Keratinocyte (primary cell): ENCODE data around the gene NBEAL2. TPM values are rescaled to one million over a fixed set of nuclear protein-coding genes. Genes with fewer than 3 reads are reported as not detected.

Experiments used
- DNase-seq: peaks from one replicate; pipeline ENCODE4 v3.0.0-alpha.2; 2011; ENCODE audit warnings: low read depth, missing footprints, low spot score
- FAIRE-seq: peaks from 2 replicates; lab custom pipeline; 2011; peaks lifted over from hg19 to GRCh38; lab: Jason Lieb, UNC
- H2AFZ ChIP-seq: 2 replicates; pipeline ENCODE4 v1.6.0; 2012; ENCODE audit warnings: low read length, control low read depth, inconsistent platforms; ENCODE audit not compliant: control insufficient read depth
- H3K27ac ChIP-seq: 2 replicates; pipeline ENCODE4 v1.5.1; 2011; ENCODE audit warnings: low read length; ENCODE audit not compliant: control insufficient read depth, insufficient read depth
- H3K27me3 ChIP-seq: 3 replicates; pipeline ENCODE4 v1.6.0; 2011; ENCODE audit warnings: low read length; ENCODE audit not compliant: control insufficient read depth, insufficient read depth; ENCODE audit errors: extremely low read depth
- H3K36me3 ChIP-seq, 2 experiments: 2 replicates in 1 of 2; 3 replicates in 1 of 2; pipeline ENCODE4 v1.5.1; 2011; ENCODE audit warnings: low read length in 2 of 2, mild to moderate bottlenecking in 1 of 2; ENCODE audit not compliant: control insufficient read depth in 2 of 2, insufficient read depth in 2 of 2; ENCODE audit errors: extremely low read depth in 1 of 2
- H3K4me1 ChIP-seq: 3 replicates; pipeline ENCODE4 v1.5.1; 2011; ENCODE audit warnings: low read length; ENCODE audit not compliant: control insufficient read depth, insufficient read depth; ENCODE audit errors: extremely low read depth
- H3K4me2 ChIP-seq: 3 replicates; pipeline ENCODE4 v1.6.0; 2011; ENCODE audit warnings: low read depth, low read length; ENCODE audit not compliant: control insufficient read depth, insufficient read depth; ENCODE audit errors: extremely low read depth
- H3K4me3 ChIP-seq, 3 experiments: fragments of 200-600 bp in 1 of 3; sonication (generic) in 1 of 3; 2 replicates in 2 of 3; 3 replicates in 1 of 3; pipeline ENCODE4 v1.5.1; 2011 to 2016; ENCODE audit warnings: low read length in 3 of 3, mild to moderate bottlenecking in 3 of 3, control low read depth in 2 of 3, inconsistent platforms in 1 of 3, low read depth in 1 of 3, mixed read lengths in 1 of 3, mixed run types in 1 of 3, moderate library complexity in 1 of 3; ENCODE audit not compliant: control insufficient read depth in 2 of 3, insufficient read depth in 2 of 3; ENCODE audit errors: extremely low read depth in 1 of 3
- H3K79me2 ChIP-seq: 2 replicates; pipeline ENCODE4 v1.6.0; 2012; ENCODE audit warnings: low read length; ENCODE audit not compliant: control insufficient read depth, insufficient read depth
- H3K9ac ChIP-seq: 3 replicates; pipeline ENCODE4 v1.6.0; 2011; ENCODE audit warnings: low read length; ENCODE audit not compliant: control insufficient read depth, insufficient read depth; ENCODE audit errors: extremely low read depth
- H3K9me1 ChIP-seq: 3 replicates; pipeline ENCODE4 v1.6.0; 2011; ENCODE audit warnings: low read length; ENCODE audit not compliant: control insufficient read depth, insufficient read depth; ENCODE audit errors: extremely low read depth
- H3K9me3 ChIP-seq: 2 replicates; pipeline ENCODE4 v1.5.1; 2012; ENCODE audit warnings: low read depth, low read length; ENCODE audit not compliant: control insufficient read depth
- H4K20me1 ChIP-seq: 3 replicates; pipeline ENCODE4 v1.6.0; 2011; ENCODE audit warnings: low read length; ENCODE audit not compliant: control insufficient read depth, insufficient read depth; ENCODE audit errors: extremely low read depth
- CTCF ChIP-seq, 3 experiments: IDR thresholded peaks in 1 of 3; conservative IDR thresholded peaks in 1 of 3; optimal IDR thresholded peaks in 1 of 3; 2 replicates in 2 of 3; 3 replicates in 1 of 3; pipeline versions ENCODE3 to v1.5.1; 2011; ENCODE audit warnings: low read length in 3 of 3, mild to moderate bottlenecking in 3 of 3, moderate library complexity in 2 of 3, control low read depth in 1 of 3, inconsistent platforms in 1 of 3; ENCODE audit not compliant: insufficient read depth in 2 of 3; ENCODE audit errors: extremely low read depth in 1 of 3
- EZH2 ChIP-seq: IDR thresholded peaks from one replicate; pipeline ENCODE4 v1.6.1; 2012; ENCODE audit warnings: inconsistent platforms, mild to moderate bottlenecking, low read length, moderate library complexity
- dilution Hi-C: fragments of 300-500 bp; cut with MboI; formaldehyde crosslinking; loops from one replicate; pipeline ENCODE4 v1.7.0; 2020; ENCODE audit warnings: low sequenced_read_pairs; ENCODE audit not compliant: extremely low pct_ligation_motif_present
- polyA plus RNA-seq, 5 experiments: library from polyadenylated mRNA; depleted of rRNA in 3 of 5; stranded (reverse) in 3 of 5; stranded (forward) in 1 of 5; unstranded in 1 of 5; fragments of >200 nt; gene quantifications; 1 replicate in 1 of 5; 2 replicates in 3 of 5; 3 replicates in 1 of 5; pipeline versions ENCODE4 v1.2.1 to v1.2.3, GENCODE V29; 2011 to 2012; ENCODE audit warnings: missing spikeins in 2 of 5, low read depth in 1 of 5, low replicate concordance in 1 of 5
- small RNA-seq, 3 experiments: library from RNA; depleted of rRNA; stranded (forward); fragments of <200 nt; gene quantifications; one replicate each; pipeline ENCODE3, GENCODE V24; 2012; ENCODE audit warnings: low read depth in 3 of 3, low replicate concordance in 1 of 3; ENCODE audit not compliant: insufficient read length in 3 of 3

Gene NBEAL2
- polyA plus RNA-seq, 1 donor (not counting 4 experiments of a cell fraction or from before 2014, with no cell fraction given), result 22.8 TPM

GRCh38 chr3:47056705-47057104 is 77.2 kb downstream of the NBEAL2 start:
- H2AFZ ChIP-seq, result no peak overlapping the region
- TF ChIP-seq EZH2 (no peak), CTCF (optimal IDR thresholded peaks at IDR 0.05 in 1 of 3, IDR thresholded peaks at IDR 0.05 in 1 of 3, conservative IDR thresholded peaks at IDR 0.05 in 1 of 3; ENCODE audit: extremely low read depth in 1 of 3, insufficient read depth in 2 of 3, low read length in 3 of 3) (no peak)
- H3K36me3 ChIP-seq, result peaks cover 6 to 17% of the 10 kb centered on the region in 2 experiments
- no peaks in the 10 kb centered on the region for H4K20me1 ChIP-seq
- no peaks in the 10 kb centered on the region for H3K4me1 ChIP-seq
- H3K4me3 ChIP-seq, result no peak overlapping the region
- H3K9ac ChIP-seq, result no peak overlapping the region
- no peak for DNase-seq
- no peak for FAIRE-seq
- H3K27me3 ChIP-seq, result no peaks in the 10 kb centered on the region
- H3K9me3 ChIP-seq, result no peaks in the 10 kb centered on the region
- H3K79me2 ChIP-seq, result peaks cover 22% of the 10 kb centered on the region
- no peak overlapping the region for H3K27ac ChIP-seq
- dilution Hi-C loops, result no loop called here
- H3K9me1 ChIP-seq, result no peaks in the 10 kb centered on the region
- H3K4me2 ChIP-seq, result no peak overlapping the region

GRCh38 chr3:47057212-47057671 is 77.8 kb downstream of the NBEAL2 start:
- no peak overlapping the region for H3K27ac ChIP-seq
- H3K4me2 ChIP-seq, result no peak overlapping the region
- no peaks in the 10 kb centered on the region for H3K9me1 ChIP-seq
- H3K4me1 ChIP-seq, result no peaks in the 10 kb centered on the region
- no peak overlapping the region for H3K4me3 ChIP-seq
- dilution Hi-C loops, result no loop called here
- no peaks in the 10 kb centered on the region for H3K9me3 ChIP-seq
- H2AFZ ChIP-seq, result no peak overlapping the region
- no peaks in the 10 kb centered on the region for H3K27me3 ChIP-seq
- peaks cover 17% of the 10 kb centered on the region for H3K79me2 ChIP-seq
- TF ChIP-seq CTCF (optimal IDR thresholded peaks at IDR 0.05 in 1 of 3, IDR thresholded peaks at IDR 0.05 in 1 of 3, conservative IDR thresholded peaks at IDR 0.05 in 1 of 3; ENCODE audit: extremely low read depth in 1 of 3, insufficient read depth in 2 of 3, low read length in 3 of 3) (no peak), EZH2 (no peak)
- H4K20me1 ChIP-seq, result no peaks in the 10 kb centered on the region
- DNase-seq (no peak), FAIRE-seq (no peak)
- H3K36me3 ChIP-seq, result peaks cover 8 to 17% of the 10 kb centered on the region in 2 experiments
- no peak overlapping the region for H3K9ac ChIP-seq

Small RNA genes lying within 50 kb of the gene (small RNA-seq; reads per million reads assigned to genes)
- 0 reads per million in 3 experiments for gene MRPL57P3

Other genes starting within 250 kb of the NBEAL2 start
- gene MYL3, start 116.2 kb upstream of the NBEAL2 start, polyA plus RNA-seq, result not detected in 3 replicates
- gene PTH1R, start 101.9 kb upstream of the NBEAL2 start, polyA plus RNA-seq, result not detected in 3 replicates
- gene CCDC12, start 2.9 kb upstream of the NBEAL2 start, polyA plus RNA-seq, result 24.0 to 41.9 TPM (median 27.5 TPM) in 3 replicates
- 15.6 to 23.3 TPM (median 21.5 TPM) in 3 replicates for gene SETD2, start 184.4 kb downstream of the NBEAL2 start, polyA plus RNA-seq